NCI-H82 treated with DMSO at 0.1 percent for 48 hours (cell line): ENCODE results near the gene RPL29.

Experiments used
- DNase-seq: peaks from one replicate; lab custom pipeline; 2025; ENCODE audit not compliant: unreplicated experiment; lab: John Stamatoyannopoulos, UW

RPL29 gene

DNA sequence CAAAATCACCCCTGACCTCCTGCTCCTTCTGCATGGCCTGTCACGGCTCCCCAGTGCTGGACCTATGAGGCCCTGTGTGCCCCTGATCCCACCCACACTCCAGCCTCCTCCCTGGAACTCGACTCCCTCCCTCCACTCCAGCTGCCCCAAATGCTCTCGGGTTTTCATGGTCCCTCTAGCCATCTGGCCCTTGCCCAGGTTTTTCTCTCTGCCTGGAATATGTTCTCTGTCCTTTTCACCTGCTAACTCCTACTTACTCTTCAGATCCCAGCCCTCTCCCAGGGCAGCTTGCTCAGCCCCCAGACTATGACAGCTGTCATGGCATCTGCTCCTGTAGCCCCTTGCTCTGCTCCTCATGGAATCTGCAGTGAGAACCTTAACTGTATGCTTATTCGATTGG lies 30.3 kb upstream of the RPL29 start:
- DNase-seq: peak; percentile 87

DNA sequence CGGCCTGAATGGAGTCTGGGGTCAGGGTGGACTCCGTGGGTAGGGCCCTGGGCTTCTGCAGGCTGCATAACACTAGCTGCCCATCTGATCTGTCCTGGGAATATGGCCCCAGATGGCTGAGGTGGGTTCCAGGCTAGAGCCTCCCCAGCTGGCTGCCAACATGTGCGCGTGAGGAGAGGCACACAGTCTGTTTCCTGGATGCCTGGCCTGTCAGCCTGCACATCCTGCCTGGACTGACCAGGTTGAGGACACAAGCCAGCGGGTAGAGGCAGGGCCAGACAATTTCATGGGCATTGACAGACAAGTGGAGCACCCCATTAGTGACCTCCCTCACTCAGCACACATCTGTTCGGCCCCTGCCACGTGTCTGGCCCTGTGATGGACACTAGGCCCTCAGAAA lies 29.8 kb upstream of the RPL29 start:
- no peak for DNase-seq

GRCh38 chr3:52024765-52025452 lies 29.2 kb upstream of the RPL29 start:
- no peak for DNase-seq

GRCh38 chr3:52023860-52024764 lies 28.4 kb upstream of the RPL29 start:
- no peak for DNase-seq

GRCh38 chr3:52023101-52023770 lies 27.5 kb upstream of the RPL29 start:
- DNase-seq: no peak

DNA sequence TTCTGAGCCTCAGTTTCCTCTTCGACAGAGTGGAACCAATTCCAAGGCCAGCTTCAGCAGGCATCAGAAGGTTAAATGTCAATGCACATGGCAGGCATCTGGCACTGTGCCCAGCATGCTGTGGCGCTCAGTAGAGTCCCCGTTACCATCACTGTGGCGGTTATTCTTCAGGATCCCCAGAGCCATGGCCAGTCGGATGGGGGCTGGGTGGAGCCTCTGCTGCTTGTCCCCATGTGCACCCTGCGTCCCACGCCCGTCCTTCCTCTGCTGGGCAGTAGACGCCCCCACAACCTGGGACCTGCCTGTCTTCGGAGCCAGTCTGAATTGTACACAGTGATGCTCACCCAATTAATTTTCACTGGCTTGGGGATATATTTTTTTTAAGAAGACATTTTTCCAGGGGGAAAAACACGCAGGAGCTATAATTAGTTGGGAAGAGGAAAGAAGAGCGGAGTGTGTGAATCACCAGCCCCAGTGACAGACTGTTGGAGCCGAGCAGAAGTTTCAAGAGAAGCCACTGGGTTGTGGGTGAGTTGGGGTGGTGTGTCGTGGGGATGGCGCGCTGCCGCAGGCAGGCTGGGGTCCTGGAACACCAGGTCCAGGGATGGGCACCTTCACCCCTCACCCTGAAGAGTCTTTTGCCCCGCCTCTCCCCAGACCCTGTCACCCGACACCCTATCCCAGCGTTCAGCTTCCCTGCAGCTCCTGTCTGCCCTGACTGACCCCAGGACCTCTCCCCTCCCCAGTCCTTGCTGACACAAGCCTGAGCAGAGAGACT lies 26.8 kb upstream of the RPL29 start:
- no peak for DNase-seq

GRCh38 chr3:52021489-52022268 lies 26.0 kb upstream of the RPL29 start:
- DNase-seq: peak; percentile 86

DNA sequence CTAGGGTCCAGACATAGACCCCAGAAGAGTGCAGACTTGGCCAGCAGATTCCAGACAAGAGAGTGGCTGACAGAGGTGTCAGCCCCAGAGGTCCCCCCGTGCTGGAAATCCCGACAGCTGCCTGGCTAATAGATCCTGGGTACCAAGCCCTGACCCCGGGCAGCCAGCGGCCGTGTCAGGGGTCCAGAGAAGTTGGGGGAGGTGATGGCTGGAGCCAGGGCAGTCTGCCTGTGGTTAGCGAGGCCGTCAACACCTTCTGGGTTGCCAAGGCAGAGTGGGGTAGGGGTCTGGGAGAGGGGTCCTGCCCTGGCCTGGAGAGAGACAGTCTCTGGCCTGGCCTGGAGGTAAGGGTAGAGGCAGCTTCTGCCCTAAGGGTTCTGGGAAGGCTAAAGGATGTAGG lies 25.1 kb upstream of the RPL29 start:
- no peak for DNase-seq

- DNase-seq: no peak
These were observed 23.8 kb upstream of the RPL29 start for GRCh38 chr3:52019352-52020080.

GRCh38 chr3:52018319-52019000 lies 22.8 kb upstream of the RPL29 start:
- no peak for DNase-seq

- DNase-seq: no peak
These were observed 21.9 kb upstream of the RPL29 start for GRCh38 chr3:52017586-52017985.

- no peak for DNase-seq
These were observed 19.9 kb upstream of the RPL29 start for GRCh38 chr3:52015438-52016228.

DNA sequence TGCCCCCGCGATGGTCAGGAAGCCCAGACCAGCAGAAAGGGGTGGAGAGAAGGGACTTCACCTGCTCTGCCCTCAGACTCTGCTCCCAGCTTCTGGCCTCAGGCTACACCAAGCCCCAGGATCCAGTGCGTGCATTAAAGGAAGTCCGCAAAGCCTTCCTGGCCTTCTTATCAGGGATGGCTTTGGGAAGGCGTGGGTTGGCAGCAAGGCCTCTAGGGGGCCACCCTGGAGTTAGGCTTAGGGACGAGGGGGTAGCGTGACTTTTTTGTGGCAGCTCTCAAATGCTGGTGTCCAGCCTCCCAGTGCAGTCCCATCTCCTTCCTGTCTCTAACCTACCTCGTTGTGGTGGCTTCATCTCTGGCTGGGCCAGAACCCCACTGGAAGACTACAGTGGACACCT lies 18.9 kb upstream of the RPL29 start:
- no peak for DNase-seq

DNA sequence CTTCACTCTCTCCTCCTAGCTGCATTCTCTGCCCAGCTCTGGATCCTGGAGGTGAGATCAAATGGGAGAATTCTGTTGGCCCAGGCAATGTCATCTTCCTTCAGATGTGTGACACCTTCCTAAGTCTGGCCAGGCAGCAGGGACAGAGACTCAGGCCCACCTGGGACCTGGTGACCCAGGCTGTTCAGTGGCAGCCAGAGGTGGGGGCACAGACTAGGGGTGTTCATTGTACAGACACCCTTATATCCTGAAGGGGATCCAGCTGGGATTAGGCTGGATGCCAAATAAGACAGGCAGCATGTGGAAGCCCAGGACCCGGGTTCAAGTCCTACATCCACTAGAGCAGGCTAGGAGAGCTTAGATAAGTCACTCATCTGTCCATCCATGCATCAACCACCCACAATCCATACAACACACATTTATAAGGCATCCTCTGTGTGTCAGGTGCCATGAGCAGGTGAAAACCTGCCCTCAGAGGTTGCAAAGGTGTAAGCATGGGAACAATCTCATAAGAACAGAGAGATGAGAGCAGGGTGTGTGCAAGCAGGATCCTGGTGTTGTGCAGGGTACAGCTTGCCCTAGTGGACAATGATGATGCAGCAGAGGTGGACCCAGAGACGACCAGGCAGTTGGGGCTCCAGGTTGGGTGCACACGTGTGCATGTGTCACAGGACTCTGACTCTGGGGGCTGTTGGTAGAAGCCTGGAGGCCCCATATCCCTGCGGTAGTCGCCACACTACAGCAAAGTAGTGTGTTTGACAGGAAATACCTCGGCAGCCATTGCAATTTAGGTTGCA lies 18.3 kb upstream of the RPL29 start:
- DNase-seq: no peak

- DNase-seq: no peak
These were observed 17.0 kb upstream of the RPL29 start for GRCh38 chr3:52012699-52013098.

DNA sequence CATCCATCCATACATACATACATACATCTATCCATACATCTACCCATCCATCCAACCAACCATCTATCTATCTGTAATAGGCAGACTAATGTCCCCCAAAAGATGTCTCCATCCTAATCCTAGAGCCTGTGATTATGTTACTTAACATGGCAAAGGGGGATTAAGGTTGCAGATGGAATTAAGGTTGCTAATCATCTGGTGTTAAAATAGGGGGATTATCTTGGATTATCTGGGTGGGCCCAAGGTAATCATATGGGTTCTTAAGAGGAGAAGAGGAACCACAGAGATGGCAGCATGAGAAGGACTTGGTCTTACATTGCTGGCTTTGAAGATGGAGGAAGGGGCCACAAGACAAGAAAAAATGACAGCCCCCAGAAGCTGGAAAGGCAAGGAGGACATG lies 14.7 kb upstream of the RPL29 start:
- DNase-seq: peak; percentile 93

- DNase-seq: no peak
These were observed 11.6 kb upstream of the RPL29 start for GRCh38 chr3:52007291-52007690.

DNA sequence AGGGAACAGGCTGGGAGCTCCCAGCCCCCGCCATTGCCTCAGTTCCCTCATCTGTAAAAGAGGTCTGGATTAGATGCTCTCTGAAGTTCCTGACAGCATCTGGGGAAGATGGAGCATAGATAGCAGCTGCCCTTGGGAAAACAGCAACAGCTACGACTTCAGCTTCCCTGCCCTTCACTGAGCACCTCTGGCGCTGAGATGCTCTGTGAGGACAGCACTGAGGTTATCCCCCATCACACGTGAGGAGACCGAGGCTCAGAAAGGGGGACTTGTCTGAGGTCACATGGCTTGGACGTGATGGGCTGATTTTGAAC lies 11.1 kb upstream of the RPL29 start:
- no peak for DNase-seq
